Mammary epithelial cell (primary cell): ENCODE data around the gene KIFAP3.

ENCODE experiments used
- EZH2 ChIP-seq: IDR thresholded peaks from 2 replicates; pipeline ENCODE4 v1.6.1; 2012; ENCODE audit warnings: low read length, inconsistent platforms, borderline replicate concordance
- TF ChIP-seq, protein P1 (sequence below), 2 donors: IDR thresholded peaks in 1 of 2; conservative IDR thresholded peaks in 1 of 2; 2 replicates each; pipeline ENCODE4 v1.5.1; 2011 to 2012; ENCODE audit warnings: inconsistent platforms in 2 of 2, low read length in 2 of 2, mild to moderate bottlenecking in 2 of 2, control low read depth in 1 of 2, low read depth in 1 of 2; ENCODE audit not compliant: insufficient read depth in 1 of 2; ENCODE audit errors: extremely low read depth in 1 of 2

DNA sequence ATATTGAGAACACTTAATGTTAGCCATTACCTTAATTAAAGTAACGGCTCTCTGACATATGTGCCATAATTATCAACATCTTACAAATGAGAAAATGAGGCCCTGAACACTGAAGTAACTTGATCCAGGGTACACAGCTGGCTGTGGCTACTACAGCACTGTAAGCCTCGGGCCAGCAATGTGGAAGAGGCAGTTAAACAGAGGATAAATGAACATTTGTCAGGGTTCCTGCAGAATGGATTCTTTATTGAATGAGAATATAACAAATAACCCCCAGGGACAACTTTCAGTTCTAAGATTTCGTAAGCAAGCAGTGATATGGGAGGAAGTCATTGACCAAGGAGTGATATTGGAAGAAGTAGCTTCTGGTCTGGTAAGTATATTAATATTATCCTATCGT is 110.3 kb downstream of the KIFAP3 start:
- TF ChIP-seq, protein P1, sequence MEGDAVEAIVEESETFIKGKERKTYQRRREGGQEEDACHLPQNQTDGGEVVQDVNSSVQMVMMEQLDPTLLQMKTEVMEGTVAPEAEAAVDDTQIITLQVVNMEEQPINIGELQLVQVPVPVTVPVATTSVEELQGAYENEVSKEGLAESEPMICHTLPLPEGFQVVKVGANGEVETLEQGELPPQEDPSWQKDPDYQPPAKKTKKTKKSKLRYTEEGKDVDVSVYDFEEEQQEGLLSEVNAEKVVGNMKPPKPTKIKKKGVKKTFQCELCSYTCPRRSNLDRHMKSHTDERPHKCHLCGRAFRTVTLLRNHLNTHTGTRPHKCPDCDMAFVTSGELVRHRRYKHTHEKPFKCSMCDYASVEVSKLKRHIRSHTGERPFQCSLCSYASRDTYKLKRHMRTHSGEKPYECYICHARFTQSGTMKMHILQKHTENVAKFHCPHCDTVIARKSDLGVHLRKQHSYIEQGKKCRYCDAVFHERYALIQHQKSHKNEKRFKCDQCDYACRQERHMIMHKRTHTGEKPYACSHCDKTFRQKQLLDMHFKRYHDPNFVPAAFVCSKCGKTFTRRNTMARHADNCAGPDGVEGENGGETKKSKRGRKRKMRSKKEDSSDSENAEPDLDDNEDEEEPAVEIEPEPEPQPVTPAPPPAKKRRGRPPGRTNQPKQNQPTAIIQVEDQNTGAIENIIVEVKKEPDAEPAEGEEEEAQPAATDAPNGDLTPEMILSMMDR (conservative IDR thresholded peaks at IDR 0.05 in 1 of 2, IDR thresholded peaks at IDR 0.05 in 1 of 2; ENCODE audit: extremely low read depth in 1 of 2, insufficient read depth in 1 of 2, low read depth in 1 of 2, low read length in 2 of 2), result no peak
- TF ChIP-seq EZH2, result no peak
